ENCODE results near the gene B3GLCT. TPM values are rescaled to one million over a fixed set of nuclear protein-coding genes. Genes with fewer than 3 reads are reported as not detected.

The B3GLCT gene
- total RNA-seq, 1 experiment from 2014 or later: 3.9 TPM

DNA sequence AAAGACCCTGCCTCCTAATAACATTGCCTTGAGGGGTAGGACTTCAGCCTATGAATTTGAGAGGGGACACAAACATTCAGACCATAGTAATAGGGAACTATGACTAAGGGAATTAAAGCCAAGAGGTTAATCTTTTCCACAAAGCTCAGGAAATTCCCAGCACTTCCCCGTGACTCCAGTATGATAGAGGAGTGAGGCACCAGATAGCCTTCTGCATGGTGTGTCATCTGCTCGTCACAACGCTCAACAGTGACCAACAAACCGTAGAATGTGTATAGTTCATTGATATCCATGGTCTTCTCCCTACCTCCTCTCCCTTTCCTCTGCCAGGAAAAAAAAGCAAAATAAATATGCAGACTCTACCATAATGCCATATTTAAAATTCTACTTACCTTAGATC lies 64.4 kb downstream of the B3GLCT start:
- H3K9ac ChIP-seq (ENCODE audit: low read length): no peak overlapping the region
- H3K9me2 ChIP-seq (ENCODE audit: insufficient read depth): no peaks in the 10 kb centered on the region
- no peak overlapping the region for H3K27ac ChIP-seq (ENCODE audit: low read depth, low read length)
- H3K4me3 ChIP-seq (replicated peaks in 1 of 2; ENCODE audit: low read depth in 1 of 2, low read length in 2 of 2): no peak overlapping the region
- H3K4me2 ChIP-seq (ENCODE audit: low read length): no peak overlapping the region
- DNase-seq (ENCODE audit: low read depth, low spot score) (no peak), ATAC-seq (no peak)
- intact Hi-C loops (cut with micrococcal nuclease): no loop called here
- H3K79me2 ChIP-seq (ENCODE audit: insufficient read depth, low read length): no peaks in the 10 kb centered on the region
- TF ChIP-seq POLR2A (IDR thresholded peaks at IDR 0.05; ENCODE audit: borderline replicate concordance, extremely low read depth, insufficient read depth, insufficient read length) (no peak), POLR2AphosphoS5 (IDR thresholded peaks at IDR 0.05; ENCODE audit: low read depth, low read length) (no peak), ELF1 (IDR thresholded peaks at IDR 0.05; ENCODE audit: borderline replicate concordance, low read depth) (no peak), JUND (IDR thresholded peaks at IDR 0.05) (no peak), SRF (IDR thresholded peaks at IDR 0.05; ENCODE audit: low read depth) (no peak), RAD21 (IDR thresholded peaks at IDR 0.05; ENCODE audit: low read depth) (no peak), SP1 (IDR thresholded peaks at IDR 0.05; ENCODE audit: low read depth) (no peak), CBX3 (IDR thresholded peaks at IDR 0.05; ENCODE audit: low read depth) (no peak), CEBPB (IDR thresholded peaks at IDR 0.05; ENCODE audit: low read depth) (no peak), EZH2 (IDR thresholded peaks at IDR 0.05) (no peak), YY1 (IDR thresholded peaks at IDR 0.05; ENCODE audit: extremely low read depth, insufficient replicate concordance, low read depth, low read length) (no peak), EZH2phosphoT487 (IDR thresholded peaks at IDR 0.05; ENCODE audit: borderline replicate concordance) (no peak), ZFX (IDR thresholded peaks at IDR 0.05) (no peak), TCF7L2 (IDR thresholded peaks at IDR 0.05; ENCODE audit: borderline replicate concordance, extremely low read depth, insufficient read depth, insufficient read length) (no peak), EGR1 (IDR thresholded peaks at IDR 0.05; ENCODE audit: low read depth) (no peak), SIN3A (IDR thresholded peaks at IDR 0.05; ENCODE audit: low read depth) (no peak)
- TF ChIP-seq, protein P1, sequence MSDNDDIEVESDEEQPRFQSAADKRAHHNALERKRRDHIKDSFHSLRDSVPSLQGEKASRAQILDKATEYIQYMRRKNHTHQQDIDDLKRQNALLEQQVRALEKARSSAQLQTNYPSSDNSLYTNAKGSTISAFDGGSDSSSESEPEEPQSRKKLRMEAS (IDR thresholded peaks at IDR 0.05): no peak
- TF ChIP-seq, protein P2, sequence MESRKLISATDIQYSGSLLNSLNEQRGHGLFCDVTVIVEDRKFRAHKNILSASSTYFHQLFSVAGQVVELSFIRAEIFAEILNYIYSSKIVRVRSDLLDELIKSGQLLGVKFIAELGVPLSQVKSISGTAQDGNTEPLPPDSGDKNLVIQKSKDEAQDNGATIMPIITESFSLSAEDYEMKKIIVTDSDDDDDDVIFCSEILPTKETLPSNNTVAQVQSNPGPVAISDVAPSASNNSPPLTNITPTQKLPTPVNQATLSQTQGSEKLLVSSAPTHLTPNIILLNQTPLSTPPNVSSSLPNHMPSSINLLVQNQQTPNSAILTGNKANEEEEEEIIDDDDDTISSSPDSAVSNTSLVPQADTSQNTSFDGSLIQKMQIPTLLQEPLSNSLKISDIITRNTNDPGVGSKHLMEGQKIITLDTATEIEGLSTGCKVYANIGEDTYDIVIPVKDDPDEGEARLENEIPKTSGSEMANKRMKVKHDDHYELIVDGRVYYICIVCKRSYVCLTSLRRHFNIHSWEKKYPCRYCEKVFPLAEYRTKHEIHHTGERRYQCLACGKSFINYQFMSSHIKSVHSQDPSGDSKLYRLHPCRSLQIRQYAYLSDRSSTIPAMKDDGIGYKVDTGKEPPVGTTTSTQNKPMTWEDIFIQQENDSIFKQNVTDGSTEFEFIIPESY (IDR thresholded peaks at IDR 0.05; ENCODE audit: extremely low read depth, insufficient replicate concordance, low read length): no peak
- TF ChIP-seq, protein P3, sequence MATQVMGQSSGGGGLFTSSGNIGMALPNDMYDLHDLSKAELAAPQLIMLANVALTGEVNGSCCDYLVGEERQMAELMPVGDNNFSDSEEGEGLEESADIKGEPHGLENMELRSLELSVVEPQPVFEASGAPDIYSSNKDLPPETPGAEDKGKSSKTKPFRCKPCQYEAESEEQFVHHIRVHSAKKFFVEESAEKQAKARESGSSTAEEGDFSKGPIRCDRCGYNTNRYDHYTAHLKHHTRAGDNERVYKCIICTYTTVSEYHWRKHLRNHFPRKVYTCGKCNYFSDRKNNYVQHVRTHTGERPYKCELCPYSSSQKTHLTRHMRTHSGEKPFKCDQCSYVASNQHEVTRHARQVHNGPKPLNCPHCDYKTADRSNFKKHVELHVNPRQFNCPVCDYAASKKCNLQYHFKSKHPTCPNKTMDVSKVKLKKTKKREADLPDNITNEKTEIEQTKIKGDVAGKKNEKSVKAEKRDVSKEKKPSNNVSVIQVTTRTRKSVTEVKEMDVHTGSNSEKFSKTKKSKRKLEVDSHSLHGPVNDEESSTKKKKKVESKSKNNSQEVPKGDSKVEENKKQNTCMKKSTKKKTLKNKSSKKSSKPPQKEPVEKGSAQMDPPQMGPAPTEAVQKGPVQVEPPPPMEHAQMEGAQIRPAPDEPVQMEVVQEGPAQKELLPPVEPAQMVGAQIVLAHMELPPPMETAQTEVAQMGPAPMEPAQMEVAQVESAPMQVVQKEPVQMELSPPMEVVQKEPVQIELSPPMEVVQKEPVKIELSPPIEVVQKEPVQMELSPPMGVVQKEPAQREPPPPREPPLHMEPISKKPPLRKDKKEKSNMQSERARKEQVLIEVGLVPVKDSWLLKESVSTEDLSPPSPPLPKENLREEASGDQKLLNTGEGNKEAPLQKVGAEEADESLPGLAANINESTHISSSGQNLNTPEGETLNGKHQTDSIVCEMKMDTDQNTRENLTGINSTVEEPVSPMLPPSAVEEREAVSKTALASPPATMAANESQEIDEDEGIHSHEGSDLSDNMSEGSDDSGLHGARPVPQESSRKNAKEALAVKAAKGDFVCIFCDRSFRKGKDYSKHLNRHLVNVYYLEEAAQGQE (IDR thresholded peaks at IDR 0.05; ENCODE audit: low read depth): no peak
- TF ChIP-seq, protein P4, sequence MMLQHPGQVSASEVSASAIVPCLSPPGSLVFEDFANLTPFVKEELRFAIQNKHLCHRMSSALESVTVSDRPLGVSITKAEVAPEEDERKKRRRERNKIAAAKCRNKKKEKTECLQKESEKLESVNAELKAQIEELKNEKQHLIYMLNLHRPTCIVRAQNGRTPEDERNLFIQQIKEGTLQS (IDR thresholded peaks at IDR 0.05): no peak
- H3K36me3 ChIP-seq (ENCODE audit: control insufficient read depth in 1 of 2, insufficient read depth in 2 of 2, low read length in 2 of 2): no peaks in the 10 kb centered on the region
- H2AFZ ChIP-seq (ENCODE audit: low read depth, low read length, poor library complexity, severe bottlenecking): no peak overlapping the region
- RAD21 ChIA-PET (ENCODE audit: low non-redundant PET in 1 of 2, low total read pairs in 2 of 2, uncharacterized antibody in 2 of 2, unreplicated experiment in 2 of 2): no interaction called here
- no peaks in the 10 kb centered on the region for H3K9me3 ChIP-seq (ENCODE audit: control insufficient read depth in 1 of 2, insufficient read depth in 1 of 2, low read depth in 1 of 2, low read length in 2 of 2)
- H4K20me1 ChIP-seq (ENCODE audit: insufficient read depth): no peaks in the 10 kb centered on the region
- no TSS peak for BruUV-seq (replicated peaks)
- no peaks in the 10 kb centered on the region for H3K27me3 ChIP-seq (ENCODE audit: insufficient read depth, low read length)
- CTCF ChIA-PET: no interaction called here
- POLR2A ChIA-PET: no interaction called here
- no peaks in the 10 kb centered on the region for H3K4me1 ChIP-seq (ENCODE audit: control insufficient read depth in 1 of 2, insufficient read depth in 2 of 2, low read length in 2 of 2)

Data from HCT116 (cell line).